GM23338 (cell line): ENCODE data around the gene FAM181B. TPM values are rescaled to one million over a fixed set of nuclear protein-coding genes. Genes with fewer than 3 reads are reported as not detected.

ENCODE experiments used
- ATAC-seq: fragments of 200-7000 bp; cut with Tn5 transposase; 3 replicates; pipeline ENCODE4 v1.9.1; 2020
- DNase-seq: peaks from one replicate; pipeline ENCODE4 v3.0.0-alpha.2; 2015; ENCODE audit warnings: low spot score
- H2AFZ ChIP-seq: fragments of 200-600 bp; sonication (generic); 2 replicates; pipeline ENCODE4 v1.8.0; 2016; ENCODE audit warnings: antibody characterized with exemption, mild to moderate bottlenecking, moderate library complexity
- H3F3A ChIP-seq: fragments of 200-600 bp; sonication (generic); replicated peaks from 2 replicates; pipeline ENCODE4 v1.8.0; 2017; ENCODE audit warnings: antibody characterized with exemption, mixed run types, low read depth
- H3K27ac ChIP-seq: fragments of 200-600 bp; sonication (generic); 2 replicates; pipeline ENCODE4 v1.6.1; 2016; ENCODE audit warnings: low read depth
- H3K27me3 ChIP-seq: fragments of 200-600 bp; sonication (generic); 2 replicates; pipeline ENCODE4 v1.8.0; 2016; ENCODE audit warnings: mild to moderate bottlenecking, mixed run types, moderate library complexity; ENCODE audit not compliant: insufficient read depth
- H3K36me3 ChIP-seq: fragments of 200-600 bp; sonication (generic); 2 replicates; pipeline ENCODE4 v1.8.0; 2016; ENCODE audit warnings: mild to moderate bottlenecking; ENCODE audit not compliant: insufficient read depth
- H3K4me1 ChIP-seq: fragments of 200-600 bp; sonication (generic); 2 replicates; pipeline ENCODE4 v1.8.0; 2016; ENCODE audit warnings: mild to moderate bottlenecking, moderate library complexity; ENCODE audit not compliant: insufficient read depth
- H3K4me2 ChIP-seq: fragments of 200-600 bp; sonication (generic); 2 replicates; pipeline ENCODE4 v1.7.1; 2017; ENCODE audit warnings: mixed run types
- H3K4me3 ChIP-seq: fragments of 200-600 bp; sonication (generic); 2 replicates; pipeline ENCODE4 v1.6.1; 2016; ENCODE audit warnings: mixed run types
- H3K79me2 ChIP-seq: fragments of 200-600 bp; sonication (generic); replicated peaks from 2 replicates; pipeline ENCODE4 v1.8.0; 2017; ENCODE audit warnings: mild to moderate bottlenecking; ENCODE audit not compliant: insufficient read depth
- H3K9me2 ChIP-seq: fragments of 200-600 bp; sonication (generic); 2 replicates; pipeline ENCODE4 v1.8.0; 2017; ENCODE audit not compliant: insufficient read depth
- H4K20me1 ChIP-seq: fragments of 200-600 bp; sonication (generic); replicated peaks from 2 replicates; pipeline ENCODE4 v1.8.0; 2017; ENCODE audit warnings: mild to moderate bottlenecking; ENCODE audit not compliant: insufficient read depth
- H3K27ac Mint-ChIP-seq: 2 replicates; pipeline ENCODE4 v1.8.0; 2020; ENCODE audit warnings: inconsistent platforms, mild to moderate bottlenecking, moderate library complexity, mixed read lengths
- H3K27me3 Mint-ChIP-seq: 3 replicates; pipeline ENCODE4 v1.8.0; 2022; ENCODE audit warnings: low read depth, mild to moderate bottlenecking, moderate library complexity, mixed read lengths, inconsistent platforms; ENCODE audit not compliant: insufficient read depth, poor library complexity
- H3K36me3 Mint-ChIP-seq: 3 replicates; pipeline ENCODE4 v1.8.0; 2021; ENCODE audit warnings: low read depth, mild to moderate bottlenecking, inconsistent platforms, moderate library complexity, mixed read lengths
- H3K4me1 Mint-ChIP-seq: 3 replicates; pipeline ENCODE4 v1.8.0; 2020; ENCODE audit warnings: mild to moderate bottlenecking, inconsistent platforms, mixed read lengths
- H3K4me3 Mint-ChIP-seq: 3 replicates; pipeline ENCODE4 v1.8.0; 2021; ENCODE audit warnings: moderate library complexity, mild to moderate bottlenecking, inconsistent platforms, mixed read lengths
- H3K9me3 Mint-ChIP-seq: 3 replicates; pipeline ENCODE4 v1.8.0; 2020; ENCODE audit warnings: moderate library complexity, mild to moderate bottlenecking, inconsistent platforms, mixed read lengths
- CREB1 ChIP-seq: fragments of 250-450 bp; sonication (Bioruptor Pico); IDR thresholded peaks from 2 replicates; pipeline ENCODE4 v1.5.0; 2020; ENCODE audit warnings: low read depth, mild to moderate bottlenecking, moderate library complexity
- ETS1 ChIP-seq: IDR thresholded peaks from 2 replicates; pipeline ENCODE4 v1.6.1; 2016; ENCODE audit warnings: antibody characterized with exemption
- EZH2 ChIP-seq: fragments of 200-600 bp; sonication (generic); IDR thresholded peaks from one replicate; pipeline ENCODE4 v1.8.0; 2017; ENCODE audit warnings: antibody characterized with exemption, mild to moderate bottlenecking, low read depth; ENCODE audit not compliant: unreplicated experiment
- EZH2phosphoT487 ChIP-seq: fragments of 200-600 bp; sonication (generic); IDR thresholded peaks from one replicate; pipeline ENCODE4 v1.8.1; 2018; ENCODE audit warnings: antibody characterized with exemption; ENCODE audit not compliant: unreplicated experiment
- JUNB ChIP-seq: IDR thresholded peaks from one replicate; pipeline ENCODE4 v1.6.1; 2016; ENCODE audit warnings: antibody characterized with exemption; ENCODE audit not compliant: unreplicated experiment
- NANOG ChIP-seq: IDR thresholded peaks from 2 replicates; pipeline ENCODE4 v1.6.1; 2016; ENCODE audit warnings: antibody characterized with exemption, borderline replicate concordance
- POLR2AphosphoS5 ChIP-seq: IDR thresholded peaks from 2 replicates; pipeline ENCODE4 v1.6.1; 2016; ENCODE audit warnings: antibody characterized with exemption, low read depth
- REST ChIP-seq: IDR thresholded peaks from one replicate; pipeline ENCODE4 v1.6.1; 2018; ENCODE audit warnings: antibody characterized with exemption; ENCODE audit not compliant: unreplicated experiment
- STAT1 ChIP-seq: IDR thresholded peaks from one replicate; pipeline ENCODE4 v1.6.1; 2016; ENCODE audit warnings: antibody characterized with exemption; ENCODE audit not compliant: unreplicated experiment
- ZNF114 ChIP-seq: fragments of 250-450 bp; sonication (Bioruptor Pico); IDR thresholded peaks from 2 replicates; pipeline ENCODE4 v1.5.0; 2020; ENCODE audit warnings: mild to moderate bottlenecking, moderate library complexity
- ZNF331 ChIP-seq: fragments of 250-450 bp; sonication (Bioruptor Pico); IDR thresholded peaks from 2 replicates; pipeline ENCODE4 v1.5.0; 2020; ENCODE audit warnings: low read depth, mild to moderate bottlenecking, moderate library complexity
- polyA plus RNA-seq: library from polyadenylated mRNA; unstranded; fragments of >200 nt; fragmentation: Nextera tagmentation; extraction: Ambion mirVana; gene quantifications from 2 replicates; pipeline ENCODE4 v1.2.1, GENCODE V29; 2016
- total RNA-seq: library from RNA; depleted of rRNA; stranded (reverse); fragments of >200 nt; shearing (Covaris generic); gene quantifications from 2 replicates; pipeline ENCODE4 v1.2.3, GENCODE V29; 2014
- TF ChIP-seq, protein P1 (sequence below), 2 experiments: fragments of 200-600 bp in 1 of 2; sonication (generic) in 1 of 2; conservative IDR thresholded peaks; 2 replicates each; pipeline versions ENCODE4 v1.5.1 to v1.6.1; 2016 to 2017; ENCODE audit warnings: antibody characterized with exemption in 2 of 2, low read depth in 2 of 2, mild to moderate bottlenecking in 2 of 2, moderate library complexity in 1 of 2
- TF ChIP-seq, protein P2 (sequence below): fragments of 250-450 bp; sonication (Bioruptor Pico); IDR thresholded peaks from 2 replicates; pipeline ENCODE4 v1.5.0; 2020; ENCODE audit warnings: mild to moderate bottlenecking, moderate library complexity

Gene FAM181B
- total and polyA plus RNA-seq, 2 experiments from 2014 or later, result 0.36 to 0.87 TPM

DNA sequence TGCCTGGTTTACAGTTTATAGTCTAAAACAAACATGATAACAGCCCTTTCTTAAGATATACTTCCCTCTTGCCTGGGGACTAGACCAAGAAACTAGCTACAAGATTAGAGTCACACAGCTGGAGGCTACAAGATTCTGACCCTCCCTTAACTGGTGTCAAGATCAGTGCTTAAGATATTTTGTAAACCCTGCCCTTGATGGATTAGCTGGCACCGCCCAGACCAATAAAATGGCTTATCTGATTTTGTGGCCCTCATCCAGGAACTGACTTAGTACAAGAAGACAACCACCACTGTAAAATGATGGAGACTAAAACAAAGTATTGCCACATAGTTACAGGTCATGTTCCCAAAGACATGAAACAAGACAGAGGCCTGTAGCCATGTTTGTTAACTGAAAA, 53.4 kb downstream of the FAM181B start:
- Histone ChIP-seq H3K79me2 (no peaks in the 10 kb centered on the region), H3K36me3 (no peaks in the 10 kb centered on the region), H4K20me1 (no peaks in the 10 kb centered on the region), H3K4me2 (no peak overlapping the region), H3K27me3 (no peaks in the 10 kb centered on the region), H3K27ac (no peak overlapping the region), H3K4me3 (no peak overlapping the region), H2AFZ (no peak overlapping the region), H3K4me1 (peaks cover 5% of the 10 kb centered on the region; the same call in 1 of the 2 replicates), H3K9me2 (0 out of 2 replicates have a peak, but pooled peaks cover 2% of the 10 kb centered on the region), H3F3A (no peaks in the 10 kb centered on the region)
- peaks cover 17% of the 10 kb centered on the region for H3K4me1 Mint-ChIP-seq
- no peak overlapping the region for H3K27ac Mint-ChIP-seq
- peaks cover 4% of the 10 kb centered on the region; the same call in 1 of the 3 replicates for H3K36me3 Mint-ChIP-seq
- peaks cover 1% of the 10 kb centered on the region for H3K27me3 Mint-ChIP-seq
- peaks cover 15% of the 10 kb centered on the region; the same call in 2 of the 3 replicates for H3K9me3 Mint-ChIP-seq
- no peak overlapping the region for H3K4me3 Mint-ChIP-seq
- no peak for DNase-seq
- no peak for TF ChIP-seq NANOG
- no peak for TF ChIP-seq REST
- TF ChIP-seq CREB1, result no peak
- TF ChIP-seq EZH2phosphoT487, result no peak
- TF ChIP-seq ZNF114 (CRISPR knock-in tag), result no peak
- no peak for TF ChIP-seq ETS1
- TF ChIP-seq, protein P1, sequence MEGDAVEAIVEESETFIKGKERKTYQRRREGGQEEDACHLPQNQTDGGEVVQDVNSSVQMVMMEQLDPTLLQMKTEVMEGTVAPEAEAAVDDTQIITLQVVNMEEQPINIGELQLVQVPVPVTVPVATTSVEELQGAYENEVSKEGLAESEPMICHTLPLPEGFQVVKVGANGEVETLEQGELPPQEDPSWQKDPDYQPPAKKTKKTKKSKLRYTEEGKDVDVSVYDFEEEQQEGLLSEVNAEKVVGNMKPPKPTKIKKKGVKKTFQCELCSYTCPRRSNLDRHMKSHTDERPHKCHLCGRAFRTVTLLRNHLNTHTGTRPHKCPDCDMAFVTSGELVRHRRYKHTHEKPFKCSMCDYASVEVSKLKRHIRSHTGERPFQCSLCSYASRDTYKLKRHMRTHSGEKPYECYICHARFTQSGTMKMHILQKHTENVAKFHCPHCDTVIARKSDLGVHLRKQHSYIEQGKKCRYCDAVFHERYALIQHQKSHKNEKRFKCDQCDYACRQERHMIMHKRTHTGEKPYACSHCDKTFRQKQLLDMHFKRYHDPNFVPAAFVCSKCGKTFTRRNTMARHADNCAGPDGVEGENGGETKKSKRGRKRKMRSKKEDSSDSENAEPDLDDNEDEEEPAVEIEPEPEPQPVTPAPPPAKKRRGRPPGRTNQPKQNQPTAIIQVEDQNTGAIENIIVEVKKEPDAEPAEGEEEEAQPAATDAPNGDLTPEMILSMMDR (conservative IDR thresholded peaks at IDR 0.05; ENCODE audit: low read depth in 2 of 2), result no peak
- no peak for TF ChIP-seq EZH2
- TF ChIP-seq ZNF331, result no peak
- no peak for TF ChIP-seq JUNB
- TF ChIP-seq, protein P2, sequence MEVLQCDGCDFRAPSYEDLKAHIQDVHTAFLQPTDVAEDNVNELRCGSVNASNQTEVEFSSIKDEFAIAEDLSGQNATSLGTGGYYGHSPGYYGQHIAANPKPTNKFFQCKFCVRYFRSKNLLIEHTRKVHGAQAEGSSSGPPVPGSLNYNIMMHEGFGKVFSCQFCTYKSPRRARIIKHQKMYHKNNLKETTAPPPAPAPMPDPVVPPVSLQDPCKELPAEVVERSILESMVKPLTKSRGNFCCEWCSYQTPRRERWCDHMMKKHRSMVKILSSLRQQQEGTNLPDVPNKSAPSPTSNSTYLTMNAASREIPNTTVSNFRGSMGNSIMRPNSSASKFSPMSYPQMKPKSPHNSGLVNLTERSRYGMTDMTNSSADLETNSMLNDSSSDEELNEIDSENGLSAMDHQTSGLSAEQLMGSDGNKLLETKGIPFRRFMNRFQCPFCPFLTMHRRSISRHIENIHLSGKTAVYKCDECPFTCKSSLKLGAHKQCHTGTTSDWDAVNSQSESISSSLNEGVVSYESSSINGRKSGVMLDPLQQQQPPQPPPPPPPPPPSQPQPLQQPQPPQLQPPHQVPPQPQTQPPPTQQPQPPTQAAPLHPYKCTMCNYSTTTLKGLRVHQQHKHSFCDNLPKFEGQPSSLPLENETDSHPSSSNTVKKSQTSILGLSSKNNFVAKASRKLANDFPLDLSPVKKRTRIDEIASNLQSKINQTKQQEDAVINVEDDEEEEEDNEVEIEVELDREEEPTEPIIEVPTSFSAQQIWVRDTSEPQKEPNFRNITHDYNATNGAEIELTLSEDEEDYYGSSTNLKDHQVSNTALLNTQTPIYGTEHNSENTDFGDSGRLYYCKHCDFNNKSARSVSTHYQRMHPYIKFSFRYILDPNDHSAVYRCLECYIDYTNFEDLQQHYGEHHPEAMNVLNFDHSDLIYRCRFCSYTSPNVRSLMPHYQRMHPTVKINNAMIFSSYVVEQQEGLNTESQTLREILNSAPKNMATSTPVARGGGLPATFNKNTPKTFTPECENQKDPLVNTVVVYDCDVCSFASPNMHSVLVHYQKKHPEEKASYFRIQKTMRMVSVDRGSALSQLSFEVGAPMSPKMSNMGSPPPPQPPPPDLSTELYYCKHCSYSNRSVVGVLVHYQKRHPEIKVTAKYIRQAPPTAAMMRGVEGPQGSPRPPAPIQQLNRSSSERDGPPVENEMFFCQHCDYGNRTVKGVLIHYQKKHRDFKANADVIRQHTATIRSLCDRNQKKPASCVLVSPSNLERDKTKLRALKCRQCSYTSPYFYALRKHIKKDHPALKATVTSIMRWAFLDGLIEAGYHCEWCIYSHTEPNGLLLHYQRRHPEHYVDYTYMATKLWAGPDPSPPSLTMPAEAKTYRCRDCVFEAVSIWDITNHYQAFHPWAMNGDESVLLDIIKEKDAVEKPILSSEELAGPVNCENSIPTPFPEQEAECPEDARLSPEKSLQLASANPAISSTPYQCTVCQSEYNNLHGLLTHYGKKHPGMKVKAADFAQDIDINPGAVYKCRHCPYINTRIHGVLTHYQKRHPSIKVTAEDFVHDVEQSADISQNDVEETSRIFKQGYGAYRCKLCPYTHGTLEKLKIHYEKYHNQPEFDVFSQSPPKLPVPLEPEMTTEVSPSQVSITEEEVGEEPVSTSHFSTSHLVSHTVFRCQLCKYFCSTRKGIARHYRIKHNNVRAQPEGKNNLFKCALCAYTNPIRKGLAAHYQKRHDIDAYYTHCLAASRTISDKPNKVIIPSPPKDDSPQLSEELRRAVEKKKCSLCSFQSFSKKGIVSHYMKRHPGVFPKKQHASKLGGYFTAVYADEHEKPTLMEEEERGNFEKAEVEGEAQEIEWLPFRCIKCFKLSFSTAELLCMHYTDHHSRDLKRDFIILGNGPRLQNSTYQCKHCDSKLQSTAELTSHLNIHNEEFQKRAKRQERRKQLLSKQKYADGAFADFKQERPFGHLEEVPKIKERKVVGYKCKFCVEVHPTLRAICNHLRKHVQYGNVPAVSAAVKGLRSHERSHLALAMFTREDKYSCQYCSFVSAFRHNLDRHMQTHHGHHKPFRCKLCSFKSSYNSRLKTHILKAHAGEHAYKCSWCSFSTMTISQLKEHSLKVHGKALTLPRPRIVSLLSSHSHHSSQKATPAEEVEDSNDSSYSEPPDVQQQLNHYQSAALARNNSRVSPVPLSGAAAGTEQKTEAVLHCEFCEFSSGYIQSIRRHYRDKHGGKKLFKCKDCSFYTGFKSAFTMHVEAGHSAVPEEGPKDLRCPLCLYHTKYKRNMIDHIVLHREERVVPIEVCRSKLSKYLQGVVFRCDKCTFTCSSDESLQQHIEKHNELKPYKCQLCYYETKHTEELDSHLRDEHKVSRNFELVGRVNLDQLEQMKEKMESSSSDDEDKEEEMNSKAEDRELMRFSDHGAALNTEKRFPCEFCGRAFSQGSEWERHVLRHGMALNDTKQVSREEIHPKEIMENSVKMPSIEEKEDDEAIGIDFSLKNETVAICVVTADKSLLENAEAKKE, result no peak
- no peak for TF ChIP-seq STAT1
- TF ChIP-seq POLR2AphosphoS5, result no peak
- no peak for ATAC-seq
